ENCODE measurements around the gene PABPC1L2B.
"Not testable (repeated sequence)": the region's sequence is repeated elsewhere in the genome, so short reads cannot be mapped to it uniquely, and the experiment has no call there.

PABPC1L2B gene
- total RNA-seq, result 0 reads per million in 3 donors

DNA sequence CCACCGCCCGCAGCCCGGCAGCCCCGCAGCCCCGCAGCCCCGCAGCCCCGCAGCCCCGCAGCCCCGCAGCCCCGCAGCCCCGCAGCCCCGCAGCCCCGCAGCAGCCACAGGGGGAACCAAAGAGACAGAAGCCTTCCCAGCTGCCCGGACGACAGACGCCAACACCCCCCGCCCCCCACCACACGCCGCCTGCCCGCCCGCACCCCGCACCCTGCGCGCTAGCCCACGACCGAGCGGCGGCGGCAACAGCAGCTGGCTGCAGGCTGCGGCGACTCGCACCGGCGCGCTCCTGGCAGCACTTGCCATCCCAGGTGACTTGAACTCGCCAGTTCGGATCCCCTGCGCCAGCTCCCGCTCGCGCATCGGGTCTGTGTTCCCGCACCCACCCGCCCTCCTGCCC is at the start of gene PABPC1L2B:
Gene PABPC1L2B (plus strand): TSS at position 207 of the 400 bp plus-strand sequence. CDS start 704 bp downstream, outside the sequence.
- H3K27ac ChIP-seq (ENCODE audit: insufficient read depth, low read length, poor library complexity, severe bottlenecking); H3K36me3 ChIP-seq (ENCODE audit: control insufficient read depth, insufficient read depth, low read length); H3K4me1 ChIP-seq (ENCODE audit: control insufficient read depth, insufficient read depth, low read length, poor library complexity, severe bottlenecking); H3K27me3 ChIP-seq (replicated peaks; ENCODE audit: control insufficient read depth, insufficient read depth, low read length, poor library complexity, severe bottlenecking); DNase-seq; H3K4me3 ChIP-seq (ENCODE audit: insufficient read depth, low read depth, low read length, poor library complexity, severe bottlenecking); H3K9me3 ChIP-seq (ENCODE audit: control insufficient read depth, low read length): not testable (repeated sequence)

DNA sequence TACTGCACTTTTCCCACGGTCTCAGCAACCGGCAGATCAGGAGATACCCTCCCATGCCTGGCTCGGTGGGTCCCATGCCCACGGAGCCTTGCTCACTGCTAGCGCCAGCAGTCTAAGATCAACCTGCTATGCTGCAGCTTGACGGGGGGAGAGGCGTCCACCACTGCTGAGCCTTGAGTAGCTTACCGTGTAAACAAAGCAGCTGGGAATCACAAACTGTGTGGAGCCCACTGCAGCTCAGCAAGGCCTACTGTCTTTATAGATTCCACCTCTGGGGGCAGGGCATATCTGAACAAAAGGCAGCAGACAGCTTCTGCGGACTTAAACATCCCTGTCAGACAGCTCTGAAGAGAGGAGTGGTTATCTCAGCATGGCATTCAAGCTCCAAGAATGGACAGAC is 42.8 kb upstream of the PABPC1L2B start:
- H3K36me3 ChIP-seq (ENCODE audit: control insufficient read depth, insufficient read depth, low read length); H3K27me3 ChIP-seq (replicated peaks; ENCODE audit: control insufficient read depth, insufficient read depth, low read length, poor library complexity, severe bottlenecking); DNase-seq; H3K4me3 ChIP-seq (ENCODE audit: insufficient read depth, low read depth, low read length, poor library complexity, severe bottlenecking); H3K27ac ChIP-seq (ENCODE audit: insufficient read depth, low read length, poor library complexity, severe bottlenecking); H3K9me3 ChIP-seq (ENCODE audit: control insufficient read depth, low read length); H3K4me1 ChIP-seq (ENCODE audit: control insufficient read depth, insufficient read depth, low read length, poor library complexity, severe bottlenecking): not testable (repeated sequence)

DNA sequence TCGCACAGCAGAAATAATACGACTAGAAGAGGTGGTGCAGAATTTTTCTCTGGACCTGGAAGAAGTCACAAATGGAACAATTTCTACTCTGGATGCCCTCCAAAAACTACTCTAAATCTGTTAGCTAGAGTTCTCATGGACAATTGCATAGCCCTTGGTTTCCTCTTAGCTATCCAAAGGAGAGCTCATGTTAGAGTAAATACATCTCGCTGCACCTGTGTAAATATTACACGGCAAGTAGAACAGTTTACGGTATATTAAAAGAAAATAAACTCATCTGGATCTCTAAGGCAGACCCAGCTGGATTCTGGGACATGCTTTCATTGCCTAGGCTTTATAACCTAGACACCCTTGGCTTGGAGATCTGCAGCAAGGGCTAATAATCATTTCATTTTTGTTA is 30.9 kb upstream of the PABPC1L2B start:
- not testable (repeated sequence) for H3K4me1 ChIP-seq (ENCODE audit: control insufficient read depth, insufficient read depth, low read length, poor library complexity, severe bottlenecking); H3K27me3 ChIP-seq (replicated peaks; ENCODE audit: control insufficient read depth, insufficient read depth, low read length, poor library complexity, severe bottlenecking); DNase-seq; H3K4me3 ChIP-seq (ENCODE audit: insufficient read depth, low read depth, low read length, poor library complexity, severe bottlenecking); H3K9me3 ChIP-seq (ENCODE audit: control insufficient read depth, low read length); H3K27ac ChIP-seq (ENCODE audit: insufficient read depth, low read length, poor library complexity, severe bottlenecking); H3K36me3 ChIP-seq (ENCODE audit: control insufficient read depth, insufficient read depth, low read length)

DNA sequence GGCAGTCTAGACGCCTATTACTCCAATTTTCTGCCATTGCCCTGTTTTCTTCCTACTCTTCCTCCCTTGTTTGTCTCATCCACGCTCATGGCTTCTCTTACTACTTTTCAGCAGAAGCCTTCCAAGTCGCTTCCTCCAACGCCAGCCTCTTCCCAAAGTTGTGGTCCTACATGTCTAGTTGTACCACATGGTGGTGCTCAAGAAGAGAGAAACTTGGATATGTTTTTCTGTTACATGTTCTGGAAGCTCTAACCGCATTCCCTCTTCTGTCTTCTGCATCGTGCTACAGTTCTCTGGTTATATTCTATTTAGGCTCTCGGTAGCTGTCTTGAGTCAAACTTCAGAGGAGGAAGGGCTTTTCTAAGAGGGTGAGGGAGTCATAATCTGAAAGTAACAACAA is 27.9 kb upstream of the PABPC1L2B start:
- not testable (repeated sequence) for DNase-seq; H3K9me3 ChIP-seq (ENCODE audit: control insufficient read depth, low read length); H3K36me3 ChIP-seq (ENCODE audit: control insufficient read depth, insufficient read depth, low read length); H3K27me3 ChIP-seq (replicated peaks; ENCODE audit: control insufficient read depth, insufficient read depth, low read length, poor library complexity, severe bottlenecking); H3K4me3 ChIP-seq (ENCODE audit: insufficient read depth, low read depth, low read length, poor library complexity, severe bottlenecking); H3K4me1 ChIP-seq (ENCODE audit: control insufficient read depth, insufficient read depth, low read length, poor library complexity, severe bottlenecking); H3K27ac ChIP-seq (ENCODE audit: insufficient read depth, low read length, poor library complexity, severe bottlenecking)

DNA sequence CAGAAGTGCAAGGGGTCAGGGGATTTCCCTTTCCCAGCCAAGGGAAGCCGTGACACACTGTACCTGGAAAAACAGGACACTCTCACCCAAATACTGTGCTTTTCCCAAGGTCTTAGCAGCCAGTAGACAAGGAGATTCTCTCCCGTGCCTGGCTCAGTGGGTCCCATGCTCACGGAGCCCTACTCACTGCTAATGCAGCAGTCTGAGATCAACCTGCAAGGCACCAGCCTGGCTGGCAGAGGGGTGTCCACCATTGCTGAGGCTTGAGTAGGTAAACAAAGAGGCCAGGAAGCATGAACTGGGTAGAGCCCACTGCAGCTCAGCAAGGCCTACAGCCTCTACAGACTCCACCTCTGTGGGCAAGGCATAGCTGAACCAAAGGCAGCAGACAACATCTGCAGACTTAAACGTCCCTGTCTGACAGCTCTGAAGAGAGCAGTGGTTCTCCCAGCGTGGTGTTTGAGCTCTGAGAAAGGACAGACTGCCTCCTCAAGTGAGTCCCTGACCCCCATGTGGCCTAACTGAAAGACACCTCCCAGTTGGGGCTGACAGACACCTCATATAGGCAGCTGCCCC is 21.8 kb upstream of the PABPC1L2B start:
- DNase-seq; H3K4me1 ChIP-seq (ENCODE audit: control insufficient read depth, insufficient read depth, low read length, poor library complexity, severe bottlenecking); H3K36me3 ChIP-seq (ENCODE audit: control insufficient read depth, insufficient read depth, low read length); H3K4me3 ChIP-seq (ENCODE audit: insufficient read depth, low read depth, low read length, poor library complexity, severe bottlenecking); H3K9me3 ChIP-seq (ENCODE audit: control insufficient read depth, low read length); H3K27me3 ChIP-seq (replicated peaks; ENCODE audit: control insufficient read depth, insufficient read depth, low read length, poor library complexity, severe bottlenecking); H3K27ac ChIP-seq (ENCODE audit: insufficient read depth, low read length, poor library complexity, severe bottlenecking): not testable (repeated sequence)

DNA sequence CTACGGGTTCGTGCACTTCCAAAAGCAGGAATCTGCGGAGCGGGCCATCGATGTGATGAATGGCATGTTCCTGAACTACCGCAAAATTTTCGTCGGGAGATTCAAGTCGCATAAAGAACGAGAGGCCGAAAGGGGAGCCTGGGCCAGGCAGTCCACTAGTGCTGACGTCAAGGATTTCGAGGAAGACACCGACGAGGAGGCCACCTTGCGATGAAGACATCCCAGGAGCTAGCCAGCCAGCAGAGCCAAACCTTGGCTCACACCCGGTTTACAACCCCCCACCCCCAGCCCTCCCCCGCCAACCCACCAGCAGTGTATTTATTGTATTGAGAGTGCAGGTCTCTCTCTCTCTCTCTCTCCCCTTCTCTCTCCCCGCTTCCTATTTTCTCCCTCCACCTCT is 1.3 kb downstream of the PABPC1L2B start:
- not testable (repeated sequence) for H3K4me3 ChIP-seq (ENCODE audit: insufficient read depth, low read depth, low read length, poor library complexity, severe bottlenecking); H3K9me3 ChIP-seq (ENCODE audit: control insufficient read depth, low read length); H3K36me3 ChIP-seq (ENCODE audit: control insufficient read depth, insufficient read depth, low read length); H3K4me1 ChIP-seq (ENCODE audit: control insufficient read depth, insufficient read depth, low read length, poor library complexity, severe bottlenecking); H3K27me3 ChIP-seq (replicated peaks; ENCODE audit: control insufficient read depth, insufficient read depth, low read length, poor library complexity, severe bottlenecking); H3K27ac ChIP-seq (ENCODE audit: insufficient read depth, low read length, poor library complexity, severe bottlenecking); DNase-seq

DNA sequence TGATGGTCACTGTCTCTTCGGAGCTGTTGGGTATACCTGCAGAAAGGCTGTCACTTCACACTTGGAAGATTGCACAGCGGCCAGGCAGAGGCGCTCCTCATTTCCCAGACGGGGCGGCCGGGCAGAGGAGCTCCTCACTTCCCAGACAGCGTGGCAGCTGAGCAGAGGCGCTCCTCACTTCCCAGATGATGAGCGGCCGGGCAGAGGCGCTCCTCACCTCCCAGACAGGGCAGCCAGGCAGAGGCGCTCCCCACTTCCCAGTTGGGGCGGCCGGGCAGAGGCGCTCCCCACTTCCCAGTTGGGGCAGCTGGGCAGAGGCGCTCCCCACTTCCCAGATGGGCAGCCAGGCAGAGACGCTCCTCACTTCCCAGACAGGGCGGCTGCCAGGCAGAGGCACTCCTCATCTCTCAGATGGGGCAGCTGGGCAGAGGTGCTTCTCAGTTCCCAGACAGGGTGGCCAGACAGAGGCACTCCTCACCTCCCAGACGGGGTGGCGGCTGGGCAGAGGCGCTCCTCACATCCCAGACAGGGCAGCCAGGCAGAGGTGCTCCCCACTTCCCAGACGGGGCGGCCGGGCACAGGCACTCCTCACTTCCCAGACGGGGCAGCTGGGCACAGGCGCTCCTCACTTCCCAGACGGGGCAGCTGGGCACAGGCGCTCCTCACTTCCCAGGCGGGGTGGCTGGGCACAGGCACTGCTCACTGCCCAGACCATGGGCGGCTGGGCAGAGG is 18.8 kb downstream of the PABPC1L2B start:
- Histone ChIP-seq H3K9me3 (ENCODE audit: control insufficient read depth, low read length) (no peaks in the 10 kb centered on the region), H3K27me3 (replicated peaks; ENCODE audit: control insufficient read depth, insufficient read depth, low read length, poor library complexity, severe bottlenecking) (no peaks in the 10 kb centered on the region), H3K36me3 (ENCODE audit: control insufficient read depth, insufficient read depth, low read length) (no peaks in the 10 kb centered on the region), H3K4me1 (ENCODE audit: control insufficient read depth, insufficient read depth, low read length, poor library complexity, severe bottlenecking) (no peaks in the 10 kb centered on the region), H3K4me3 (ENCODE audit: insufficient read depth, low read depth, low read length, poor library complexity, severe bottlenecking) (no peak overlapping the region), H3K27ac (ENCODE audit: insufficient read depth, low read length, poor library complexity, severe bottlenecking) (no peak overlapping the region)
- DNase-seq, result no peak

DNA sequence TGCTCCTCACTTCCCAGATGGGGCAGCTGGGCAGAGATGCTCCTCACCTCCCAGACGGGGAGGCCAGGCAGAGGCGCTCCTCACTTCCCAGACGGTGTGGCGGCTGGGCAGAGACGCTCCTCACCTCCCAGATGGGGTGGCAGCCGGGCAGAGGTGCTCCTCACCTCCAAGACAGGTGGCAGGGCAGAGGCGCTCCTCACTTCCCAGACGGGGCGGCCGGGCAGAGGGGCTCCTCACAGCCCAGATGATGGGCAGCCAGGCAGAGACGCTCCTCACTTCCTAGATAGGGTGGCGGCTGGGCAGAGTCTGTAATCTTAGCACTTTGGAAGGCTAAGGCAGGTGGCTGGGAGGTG is 19.3 kb downstream of the PABPC1L2B start:
- not testable (repeated sequence) for H3K36me3 ChIP-seq (ENCODE audit: control insufficient read depth, insufficient read depth, low read length); H3K4me3 ChIP-seq (ENCODE audit: insufficient read depth, low read depth, low read length, poor library complexity, severe bottlenecking); H3K27ac ChIP-seq (ENCODE audit: insufficient read depth, low read length, poor library complexity, severe bottlenecking); DNase-seq; H3K4me1 ChIP-seq (ENCODE audit: control insufficient read depth, insufficient read depth, low read length, poor library complexity, severe bottlenecking); H3K9me3 ChIP-seq (ENCODE audit: control insufficient read depth, low read length); H3K27me3 ChIP-seq (replicated peaks; ENCODE audit: control insufficient read depth, insufficient read depth, low read length, poor library complexity, severe bottlenecking)

DNA sequence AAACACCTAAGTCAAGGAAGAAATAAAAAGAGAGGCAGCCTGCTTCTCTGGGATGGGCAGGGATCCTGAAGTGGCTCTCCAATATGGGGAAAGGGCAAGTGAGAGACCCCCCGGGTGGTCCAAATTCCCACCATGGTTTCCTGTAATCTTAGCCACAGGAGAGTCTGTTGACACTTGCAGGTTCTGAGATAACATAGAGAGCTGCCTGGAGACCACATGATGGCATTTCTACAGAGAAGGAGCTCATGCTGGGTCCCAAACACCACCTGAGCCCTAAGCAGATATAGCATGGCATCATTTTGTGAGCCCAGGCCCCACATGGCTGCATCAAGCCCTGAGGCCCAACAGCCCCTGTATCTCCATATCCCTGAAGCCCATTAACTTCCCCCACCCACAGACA is 26.1 kb downstream of the PABPC1L2B start:
- Histone ChIP-seq H3K27ac (ENCODE audit: insufficient read depth, low read length, poor library complexity, severe bottlenecking) (no peak overlapping the region), H3K9me3 (ENCODE audit: control insufficient read depth, low read length) (no peaks in the 10 kb centered on the region), H3K4me1 (ENCODE audit: control insufficient read depth, insufficient read depth, low read length, poor library complexity, severe bottlenecking) (no peaks in the 10 kb centered on the region), H3K4me3 (ENCODE audit: insufficient read depth, low read depth, low read length, poor library complexity, severe bottlenecking) (no peak overlapping the region), H3K36me3 (ENCODE audit: control insufficient read depth, insufficient read depth, low read length) (no peaks in the 10 kb centered on the region), H3K27me3 (replicated peaks; ENCODE audit: control insufficient read depth, insufficient read depth, low read length, poor library complexity, severe bottlenecking) (no peaks in the 10 kb centered on the region)
- no peak for DNase-seq
